GM12892 (cell line): ENCODE results near the gene CIPC.

ENCODE experiments used
- POLR2A ChIP-seq: IDR thresholded peaks from 2 replicates; pipeline ENCODE4 v1.6.1; 2011; ENCODE audit warnings: low read depth, low read length, control low read depth
- TAF1 ChIP-seq: IDR thresholded peaks from 2 replicates; pipeline ENCODE4 v1.6.1; 2011; ENCODE audit warnings: low read depth, mild to moderate bottlenecking, control low read depth, low read length, borderline replicate concordance

- TF ChIP-seq POLR2A (no peak), TAF1 (no peak)
These were observed 3.3 kb upstream of the CIPC start for GRCh38 chr14:77094672-77095284.
